ENCODE measurements around the gene C1orf35. TPM values are rescaled to one million over a fixed set of nuclear protein-coding genes. Genes with fewer than 3 reads are reported as not detected.

Gene C1orf35
- total RNA-seq (ENCODE audit: unreplicated experiment) = 21.9 TPM
- long read RNA-seq, partial matches to known transcripts = 11 of 14 reads
- long read RNA-seq, other reads (novel, unspliced or antisense) = 1 of 14 reads

DNA sequence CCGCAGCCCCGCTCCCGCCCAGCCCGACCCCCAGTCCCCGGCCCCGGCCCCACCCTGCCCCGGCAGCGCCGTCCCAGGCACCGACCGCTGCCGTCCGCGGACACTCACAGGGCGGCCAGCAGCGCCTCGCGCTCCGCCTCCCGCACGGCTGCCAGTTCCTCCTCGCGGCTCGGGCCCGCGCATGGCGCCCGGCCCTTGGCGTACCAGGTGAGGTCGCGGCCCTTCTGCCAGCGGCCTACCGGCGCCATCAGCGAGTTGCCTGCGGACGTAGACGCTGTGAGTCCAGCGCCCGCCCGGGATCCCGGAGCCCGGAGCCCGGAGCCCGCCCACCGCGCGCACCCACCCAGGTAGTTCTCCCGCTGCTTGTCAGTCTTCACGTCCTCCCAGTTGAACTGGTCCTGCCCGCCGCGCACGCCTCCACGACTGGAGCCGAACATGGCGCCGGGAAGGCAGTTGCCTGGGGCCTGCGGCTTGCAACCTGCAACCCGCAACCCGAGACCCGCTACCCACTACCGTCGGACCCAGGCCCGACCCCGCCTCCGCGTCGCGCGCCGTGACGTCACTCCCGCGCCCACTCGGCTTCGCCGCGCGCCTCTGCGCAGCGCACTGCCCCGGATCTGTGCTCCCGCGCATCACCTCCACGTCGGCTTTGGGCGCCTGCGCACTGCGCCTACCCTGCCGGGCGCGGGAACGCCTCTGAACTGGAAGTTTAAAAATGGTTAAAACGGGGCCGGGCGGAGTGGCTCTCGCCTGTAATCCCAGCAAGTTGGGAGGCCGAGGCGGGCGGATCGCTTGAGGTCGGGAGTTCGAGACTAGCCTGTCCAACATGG is at the start of gene C1orf35:
Gene C1orf35, minus strand, starts transcription at position 535 of the 830 bp plus-strand sequence. Its CDS starts 98 bp downstream, at position 437.
- H3K27me3 Mint-ChIP-seq (ENCODE audit: unreplicated experiment) = peaks cover 13% of the 10 kb centered on the region

GRCh38 chr1:228152918-228153258 is 49.8 kb upstream of the C1orf35 start:
- no peaks in the 10 kb centered on the region for H3K9me3 Mint-ChIP-seq (ENCODE audit: unreplicated experiment)
- TF ChIP-seq CTCF (IDR thresholded peaks at IDR 0.05; ENCODE audit: partially characterized antibody, unreplicated experiment) = no peak
- peaks cover 5% of the 10 kb centered on the region for H3K27me3 Mint-ChIP-seq (ENCODE audit: unreplicated experiment)
- no peak overlapping the region for H3K27ac Mint-ChIP-seq (ENCODE audit: unreplicated experiment)
- no peak for DNase-seq
- H3K4me1 Mint-ChIP-seq (ENCODE audit: low read depth, unreplicated experiment) = no peaks in the 10 kb centered on the region
- H3K4me3 Mint-ChIP-seq (ENCODE audit: unreplicated experiment) = no peak overlapping the region
- H3K36me3 Mint-ChIP-seq (ENCODE audit: unreplicated experiment) = no peaks in the 10 kb centered on the region

More for the DNA sequence above, at the start of gene C1orf35:
- peak within 1 kb of the TSS; percentile 66 for H3K27ac Mint-ChIP-seq (ENCODE audit: unreplicated experiment)
- H3K4me3 Mint-ChIP-seq (ENCODE audit: unreplicated experiment) = peak within 1 kb of the TSS; percentile 86
- DNase-seq = peak; percentile 98
- no peaks in the 10 kb centered on the region for H3K4me1 Mint-ChIP-seq (ENCODE audit: low read depth, unreplicated experiment)
- H3K9me3 Mint-ChIP-seq (ENCODE audit: unreplicated experiment) = peaks cover 9% of the 10 kb centered on the region
- TF ChIP-seq CTCF (IDR thresholded peaks at IDR 0.05; ENCODE audit: partially characterized antibody, unreplicated experiment) = no peak
- H3K36me3 Mint-ChIP-seq (ENCODE audit: unreplicated experiment) = no peaks in the 10 kb centered on the region

DNA sequence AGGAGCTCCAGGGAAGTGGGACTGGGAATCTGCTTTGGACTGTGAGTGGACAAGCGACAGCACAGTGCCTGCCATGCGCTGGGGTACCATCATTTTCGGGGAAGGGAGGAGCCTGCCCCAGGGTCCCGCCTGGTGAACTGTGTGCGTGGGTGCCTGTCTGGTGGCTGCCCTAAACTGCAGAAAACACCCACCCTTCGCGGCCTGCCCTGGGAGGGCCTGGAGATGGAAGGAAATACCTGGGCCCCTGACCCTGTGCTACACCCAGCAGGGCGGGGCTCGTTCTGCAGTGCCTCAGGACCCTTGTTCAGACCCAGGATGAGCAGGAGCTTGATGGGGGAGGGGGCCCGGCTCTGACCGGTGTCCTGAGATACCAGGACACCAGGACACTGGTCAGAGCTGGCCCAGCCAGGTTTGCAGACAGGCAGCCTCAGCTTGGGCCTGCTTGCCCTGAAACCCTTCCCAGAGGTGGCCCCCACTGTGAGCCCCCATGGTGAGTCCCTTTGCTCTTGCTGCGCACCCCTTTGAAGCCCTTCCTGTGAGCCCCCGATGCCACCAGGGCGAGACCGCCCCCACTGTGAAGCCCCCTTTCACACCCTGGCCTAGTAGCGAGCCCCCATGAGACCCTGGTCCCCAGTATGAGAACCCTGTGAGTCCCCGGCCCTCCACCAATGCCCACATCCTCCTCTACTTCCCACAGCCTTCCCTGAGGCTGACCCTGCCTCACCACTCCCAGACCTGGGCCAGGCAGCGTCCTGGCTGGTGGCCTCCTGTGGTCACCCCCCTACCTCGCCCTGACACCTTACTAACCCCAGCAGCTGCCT is 49.2 kb upstream of the C1orf35 start:
- peaks cover 5% of the 10 kb centered on the region for H3K27me3 Mint-ChIP-seq (ENCODE audit: unreplicated experiment)
- TF ChIP-seq CTCF (IDR thresholded peaks at IDR 0.05; ENCODE audit: partially characterized antibody, unreplicated experiment) = no peak
- no peaks in the 10 kb centered on the region for H3K36me3 Mint-ChIP-seq (ENCODE audit: unreplicated experiment)
- no peaks in the 10 kb centered on the region for H3K4me1 Mint-ChIP-seq (ENCODE audit: low read depth, unreplicated experiment)
- H3K9me3 Mint-ChIP-seq (ENCODE audit: unreplicated experiment) = no peaks in the 10 kb centered on the region
- no peak for DNase-seq
- no peak overlapping the region for H3K4me3 Mint-ChIP-seq (ENCODE audit: unreplicated experiment)
- no peak overlapping the region for H3K27ac Mint-ChIP-seq (ENCODE audit: unreplicated experiment)

DNA sequence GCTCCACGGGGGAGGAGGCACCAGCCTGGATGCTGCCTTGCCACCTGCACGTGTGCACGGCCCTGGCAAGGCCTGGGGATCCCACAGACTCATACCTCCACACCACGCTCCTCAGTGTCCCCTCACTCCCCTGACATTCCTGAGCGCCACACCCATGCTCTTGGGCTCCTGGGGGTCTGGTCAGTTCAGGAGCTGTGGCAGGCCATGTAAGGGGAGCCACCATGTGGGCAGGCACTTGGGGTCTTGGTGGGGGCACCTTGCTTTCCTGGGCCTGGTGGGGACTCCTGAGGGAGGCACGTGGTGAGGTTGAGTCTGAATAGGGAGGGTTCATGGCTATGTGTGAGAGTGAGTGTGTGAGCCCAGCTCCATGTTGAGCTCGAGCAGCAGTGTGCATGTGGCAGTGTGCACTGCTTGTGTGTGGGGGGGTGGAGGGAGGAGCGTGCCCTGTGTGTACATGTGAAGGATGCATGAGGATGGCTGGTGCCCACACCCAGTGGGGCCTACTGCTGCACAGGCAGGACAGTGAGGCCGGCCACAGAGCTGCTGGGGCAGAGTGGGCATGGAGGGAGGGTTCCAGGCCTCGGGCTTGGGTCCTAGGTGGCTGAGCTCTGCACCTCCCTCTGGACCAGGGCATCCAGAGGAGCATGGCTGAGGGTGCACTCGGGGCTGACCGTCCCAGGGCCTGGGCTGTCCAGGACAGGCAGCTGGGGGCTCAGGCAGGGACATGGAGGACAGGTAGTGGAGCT is 48.2 kb upstream of the C1orf35 start:
- Mint-ChIP-seq H3K27me3 (ENCODE audit: unreplicated experiment) (peaks cover 5% of the 10 kb centered on the region), H3K27ac (ENCODE audit: unreplicated experiment) (no peak overlapping the region), H3K36me3 (ENCODE audit: unreplicated experiment) (no peaks in the 10 kb centered on the region), H3K4me1 (ENCODE audit: low read depth, unreplicated experiment) (no peaks in the 10 kb centered on the region), H3K9me3 (ENCODE audit: unreplicated experiment) (no peaks in the 10 kb centered on the region), H3K4me3 (ENCODE audit: unreplicated experiment) (no peak overlapping the region)
- TF ChIP-seq CTCF (IDR thresholded peaks at IDR 0.05; ENCODE audit: partially characterized antibody, unreplicated experiment) = no peak
- no peak for DNase-seq
